Activated T-cell treated with anti-CD3 and anti-CD28 coated beads for 24 hours (primary cell): Measurements from ENCODE around the gene LAMB4.

Source experiments
- DNase-seq: peaks from one replicate; pipeline ENCODE4 v3.0.0-alpha.2; 2020; ENCODE audit warnings: low read depth

The LAMB4 gene

DNA sequence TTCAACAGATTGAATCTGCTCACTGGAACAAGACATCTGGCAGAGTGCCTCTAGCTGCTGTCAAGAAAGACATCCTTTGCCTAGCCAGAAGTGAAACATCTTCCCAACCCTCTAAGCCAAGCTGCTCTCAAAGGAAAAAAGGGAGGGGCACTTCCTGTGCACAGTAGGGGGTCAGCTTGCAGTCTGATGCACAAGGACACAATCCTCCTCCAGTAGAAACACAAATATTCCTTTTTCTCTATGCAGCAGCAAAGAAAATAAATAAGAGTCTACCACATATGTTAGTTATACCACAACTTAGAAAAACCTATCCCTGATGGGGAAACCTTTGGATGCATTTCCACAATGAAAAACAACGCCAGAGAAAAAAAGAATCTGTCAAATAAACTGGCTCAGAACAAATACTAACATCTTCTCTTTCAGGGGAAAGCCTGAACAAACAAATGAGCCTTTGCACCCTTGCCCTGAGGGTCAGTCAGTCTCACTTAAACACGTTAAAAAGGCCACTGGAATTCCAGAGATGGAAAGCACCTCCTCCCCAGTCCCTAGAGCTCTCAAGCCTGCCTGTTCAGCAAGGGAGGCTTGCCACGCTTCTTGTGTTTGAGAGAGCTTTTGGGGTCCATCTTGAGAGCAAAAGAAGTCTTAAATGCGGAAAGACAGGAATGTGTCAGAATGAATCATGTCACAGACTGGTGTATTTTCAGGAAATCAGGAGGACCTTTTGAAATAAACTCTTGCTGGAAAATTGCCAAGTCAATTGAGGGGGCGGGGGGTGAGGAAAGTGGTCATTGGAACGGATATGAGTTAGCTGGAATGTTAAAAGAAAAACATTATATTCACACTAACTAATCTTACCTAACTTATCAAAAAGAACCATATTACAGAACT lies 134.7 kb downstream of the LAMB4 start:
- DNase-seq: no peak

- DNase-seq: no peak
Observed at GRCh38 chr7:107994421-107995030, 135.6 kb downstream of the LAMB4 start.

GRCh38 chr7:107993891-107994291 lies 136.3 kb downstream of the LAMB4 start:
- no peak for DNase-seq

- DNase-seq: no peak
Observed at GRCh38 chr7:107989618-107990373, 140.4 kb downstream of the LAMB4 start.

GRCh38 chr7:107982918-107983389 lies 147.2 kb downstream of the LAMB4 start:
- DNase-seq: no peak

DNA sequence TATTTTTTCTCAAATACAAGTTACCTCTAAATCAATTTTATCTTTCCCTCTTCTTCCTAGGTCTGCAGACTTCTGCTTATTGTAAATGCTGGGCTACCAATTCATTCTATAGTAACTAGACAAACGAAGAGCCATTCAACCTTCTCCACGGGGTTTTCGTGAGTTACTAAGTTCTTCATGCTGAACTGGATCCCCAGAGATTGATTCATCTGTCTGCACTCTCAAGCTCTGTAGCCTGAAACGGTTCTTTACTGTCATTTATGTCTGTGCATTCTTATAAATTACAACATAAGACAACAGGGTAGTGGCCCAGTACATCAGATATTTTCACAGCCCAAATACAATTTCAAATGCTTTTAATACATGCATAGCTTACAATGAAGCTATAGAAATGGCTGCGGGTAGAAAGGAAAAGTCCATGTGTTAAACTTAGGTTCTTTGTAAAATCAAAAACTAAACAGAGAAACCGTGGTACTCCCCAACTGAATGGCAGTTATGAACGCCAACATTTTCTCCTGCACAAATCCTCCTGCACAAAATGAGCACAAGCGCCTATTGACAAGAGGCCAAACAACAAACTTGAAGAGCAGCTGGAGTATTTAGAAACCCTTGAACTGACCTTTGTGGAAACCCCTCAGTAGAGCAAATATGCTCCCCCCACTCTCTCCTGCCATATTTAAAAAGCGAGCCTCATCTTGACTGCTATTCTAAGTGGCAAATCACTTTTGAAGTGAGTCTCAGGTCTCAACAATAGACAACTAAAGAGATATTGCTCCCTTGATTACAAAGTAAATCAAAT lies 147.9 kb downstream of the LAMB4 start:
- DNase-seq: no peak

DNA sequence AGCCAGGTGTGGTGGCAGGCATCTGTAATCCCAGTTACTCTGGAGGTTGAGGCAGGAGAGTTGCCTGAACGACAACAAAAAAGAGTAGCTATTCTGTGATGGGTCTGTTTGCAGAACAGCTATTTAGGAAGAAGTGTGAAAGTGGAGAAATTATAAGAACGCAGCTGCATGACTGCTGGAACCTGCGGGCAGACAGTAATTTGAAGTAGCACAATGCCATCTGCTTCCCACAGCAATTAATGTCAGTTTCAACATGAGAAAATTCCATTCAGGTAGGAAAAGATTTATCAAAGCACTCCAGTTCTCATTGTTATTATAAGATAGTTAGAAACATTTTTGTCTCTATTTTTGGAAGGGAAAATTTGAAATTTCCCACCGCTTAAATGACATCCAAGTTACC lies 148.7 kb downstream of the LAMB4 start:
- no peak for DNase-seq

DNA sequence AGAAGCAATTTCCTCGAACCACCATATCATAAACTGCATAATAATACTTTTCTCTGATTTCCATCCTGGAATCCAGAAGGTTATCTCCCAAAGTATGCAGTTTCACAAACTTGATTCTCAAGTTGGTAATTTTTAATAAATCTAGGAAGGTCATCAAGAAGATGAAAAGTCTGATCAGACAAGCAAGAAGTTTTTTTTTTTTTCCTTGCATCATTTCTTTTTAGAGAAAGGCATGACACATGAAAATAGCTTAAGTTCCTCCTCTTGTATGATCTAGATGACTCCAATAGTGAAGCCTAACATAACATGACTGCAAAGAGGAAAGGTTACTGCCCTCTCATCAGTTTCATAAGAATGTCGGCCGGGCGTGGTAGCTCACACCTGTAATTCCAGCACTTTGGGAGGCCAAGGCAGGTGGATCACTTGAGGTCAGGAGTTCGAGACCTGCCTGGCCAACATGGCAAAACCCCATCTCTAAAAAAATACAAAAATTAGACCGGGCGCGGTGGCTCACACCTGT lies 149.4 kb downstream of the LAMB4 start:
- no peak for DNase-seq

DNA sequence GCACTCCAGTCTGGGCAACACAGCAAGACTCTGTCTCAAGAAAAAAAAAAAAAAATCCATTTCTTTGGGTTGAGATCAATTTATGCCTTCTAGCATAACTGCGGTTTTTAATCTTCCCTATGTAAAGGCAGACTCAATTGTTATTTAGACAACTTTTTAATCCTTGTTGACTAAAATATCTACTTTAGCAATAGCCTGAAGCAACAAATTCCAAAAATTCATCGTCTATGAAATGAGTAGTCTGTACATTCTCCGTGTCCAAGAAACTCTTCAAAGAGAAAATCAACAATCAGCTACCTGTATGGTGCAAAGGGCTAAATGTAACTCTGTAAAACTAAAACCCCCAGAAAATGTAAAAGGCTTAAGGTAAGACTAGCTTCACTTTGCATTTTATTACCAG lies 150.0 kb downstream of the LAMB4 start:
- DNase-seq: no peak

- no peak for DNase-seq
Observed at GRCh38 chr7:107978815-107979408, 151.2 kb downstream of the LAMB4 start.

GRCh38 chr7:107977048-107977447 lies 153.1 kb downstream of the LAMB4 start:
- no peak for DNase-seq

GRCh38 chr7:107976620-107977019 lies 153.5 kb downstream of the LAMB4 start:
- DNase-seq: no peak

DNA sequence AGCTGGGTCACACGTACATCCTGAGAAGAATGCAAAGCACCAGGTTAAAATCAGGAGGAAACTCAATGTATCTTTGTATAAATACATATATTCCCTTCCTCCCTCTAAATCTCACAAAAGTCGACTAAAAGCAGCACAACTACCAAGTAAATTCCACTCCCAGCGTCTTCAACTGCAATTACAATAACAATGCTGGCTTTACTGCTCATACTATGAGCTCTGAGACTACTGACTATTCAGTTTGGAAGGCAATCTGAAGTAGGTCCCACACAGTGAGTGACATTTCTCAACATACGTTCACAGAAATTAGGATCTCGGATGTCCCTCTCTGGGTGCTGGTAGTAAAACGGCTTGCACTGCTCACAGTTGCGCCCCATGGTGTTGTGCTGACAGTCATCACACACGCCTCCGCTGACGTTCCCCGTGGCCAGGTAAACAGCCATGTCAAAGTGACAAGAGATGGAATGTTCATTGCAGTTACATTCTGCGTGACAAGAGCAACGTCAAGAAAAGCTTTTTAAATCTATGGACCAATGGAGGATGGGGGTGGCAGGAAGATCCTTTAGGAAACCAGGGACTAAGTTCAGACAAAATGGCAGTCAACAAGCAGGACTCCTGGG lies 154.7 kb downstream of the LAMB4 start:
- no peak for DNase-seq

DNA sequence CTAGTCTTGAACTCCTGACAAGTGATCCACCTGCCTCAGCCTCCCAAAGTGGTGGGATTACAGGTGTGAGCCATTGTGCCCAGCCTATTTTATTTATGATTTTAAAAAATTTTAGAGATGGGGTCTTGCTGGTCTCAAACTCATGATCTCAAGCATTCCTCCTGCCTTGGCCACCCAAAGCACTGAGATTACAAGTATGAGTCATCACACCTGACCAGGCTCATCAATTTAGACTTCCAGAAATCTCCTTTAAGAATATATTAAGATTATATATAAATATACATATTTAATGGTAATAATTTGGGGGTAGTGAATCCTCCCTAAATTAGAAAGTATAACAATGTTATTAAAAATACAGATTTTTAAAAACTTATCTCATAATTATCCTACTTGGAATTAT lies 156.3 kb downstream of the LAMB4 start:
- no peak for DNase-seq
